KMS-11 (cell line): ENCODE results near the gene PA2G4.
"Not testable (repeated sequence)": the region's sequence is repeated elsewhere in the genome, so short reads cannot be mapped to it uniquely, and the experiment has no call there.

ENCODE experiments used
- H2AFZ ChIP-seq: fragments of 200-600 bp; sonication (generic); 2 replicates; pipeline ENCODE4 v1.6.1; 2016; ENCODE audit warnings: antibody characterized with exemption, mixed run types, low read depth
- H3K27ac ChIP-seq: fragments of 200-600 bp; sonication (generic); 2 replicates; pipeline ENCODE4 v1.6.1; 2016; ENCODE audit warnings: mild to moderate bottlenecking, mixed run types
- H3K27me3 ChIP-seq: fragments of 200-600 bp; sonication (generic); 2 replicates; pipeline ENCODE4 v1.6.1; 2017; ENCODE audit warnings: mild to moderate bottlenecking, low read depth, mixed run types, moderate library complexity; ENCODE audit not compliant: insufficient read depth
- H3K36me3 ChIP-seq: fragments of 200-600 bp; sonication (generic); 2 replicates; pipeline ENCODE4 v1.6.1; 2017; ENCODE audit warnings: mild to moderate bottlenecking, mixed run types; ENCODE audit not compliant: insufficient read depth
- H3K4me1 ChIP-seq: fragments of 200-600 bp; sonication (generic); 2 replicates; pipeline ENCODE4 v1.6.1; 2016; ENCODE audit warnings: mild to moderate bottlenecking, low read depth, mixed run types; ENCODE audit not compliant: poor library complexity, severe bottlenecking
- H3K4me2 ChIP-seq: fragments of 200-600 bp; sonication (generic); 2 replicates; pipeline ENCODE4 v1.7.0; 2016; ENCODE audit warnings: mild to moderate bottlenecking, mixed run types
- H3K4me3 ChIP-seq: fragments of 200-600 bp; sonication (generic); IDR thresholded peaks from 2 replicates; pipeline ENCODE4 v1.6.1; 2017; ENCODE audit warnings: low read depth, low read length, mixed read lengths; ENCODE audit not compliant: insufficient read depth
- H3K79me2 ChIP-seq: fragments of 200-600 bp; sonication (generic); 2 replicates; pipeline ENCODE4 v1.6.1; 2016; ENCODE audit warnings: low read depth, mixed run types; ENCODE audit not compliant: insufficient read depth
- H3K9ac ChIP-seq: fragments of 200-600 bp; sonication (generic); 2 replicates; pipeline ENCODE4 v1.6.1; 2016; ENCODE audit warnings: mild to moderate bottlenecking, mixed run types
- H4K20me1 ChIP-seq: fragments of 200-600 bp; sonication (generic); 2 replicates; pipeline ENCODE4 v1.6.1; 2016; ENCODE audit warnings: mild to moderate bottlenecking, mixed run types; ENCODE audit not compliant: insufficient read depth
- CTCF ChIP-seq: fragments of 200-600 bp; sonication (generic); conservative IDR thresholded peaks from 2 replicates; pipeline ENCODE4 v1.6.1; 2017; ENCODE audit warnings: low read depth, mild to moderate bottlenecking, antibody characterized with exemption, low read length, moderate library complexity, mixed read lengths

Gene PA2G4

GRCh38 chr12:56104109-56104814 lies at the start of gene PA2G4:
TSS of gene PA2G4 (plus strand) at chr12:56104559. CDS start at chr12:56104738, 179 bp downstream.
- Histone ChIP-seq H3K27me3 (no peaks in the 10 kb centered on the region), H3K4me2 (peak within 1 kb of the TSS; percentile 81), H3K36me3 (peaks cover 32% of the 10 kb centered on the region; the same call in 1 of the 2 replicates), H2AFZ (peak within 1 kb of the TSS; percentile 67), H3K4me1 (peaks cover 32% of the 10 kb centered on the region), H3K9ac (peak within 1 kb of the TSS; percentile 86), H3K79me2 (peaks cover 49% of the 10 kb centered on the region), H3K4me3 (peak within 1 kb of the TSS; percentile 77), H4K20me1 (peaks cover 17% of the 10 kb centered on the region), H3K27ac (peak within 1 kb of the TSS; percentile 61)
- TF ChIP-seq CTCF = no peak; the same call in 1 of the 2 replicates

GRCh38 chr12:56059964-56060363 lies 44.4 kb upstream of the PA2G4 start:
- H3K27me3 ChIP-seq, H3K4me1 ChIP-seq, H4K20me1 ChIP-seq, H3K79me2 ChIP-seq, H3K36me3 ChIP-seq, H2AFZ ChIP-seq, H3K4me3 ChIP-seq, H3K4me2 ChIP-seq, H3K9ac ChIP-seq, H3K27ac ChIP-seq: not testable (repeated sequence)

- no peaks in the 10 kb centered on the region for H4K20me1 ChIP-seq
- H3K9ac ChIP-seq = no peak overlapping the region
- no peak overlapping the region for H2AFZ ChIP-seq
Measured at GRCh38 chr12:56061982-56062381, 42.4 kb upstream of the PA2G4 start.

GRCh38 chr12:56062996-56063395 lies 41.4 kb upstream of the PA2G4 start:
- H4K20me1 ChIP-seq = no peaks in the 10 kb centered on the region
- H3K79me2 ChIP-seq = no peaks in the 10 kb centered on the region
- H3K4me2 ChIP-seq = no peak overlapping the region
- H2AFZ ChIP-seq = no peak overlapping the region
- H3K27me3 ChIP-seq = no peaks in the 10 kb centered on the region
- no peaks in the 10 kb centered on the region for H3K36me3 ChIP-seq
- H3K4me3 ChIP-seq = no peak overlapping the region
- no peak overlapping the region for H3K9ac ChIP-seq
- H3K27ac ChIP-seq = no peak overlapping the region
- no peak for TF ChIP-seq CTCF
- no peaks in the 10 kb centered on the region for H3K4me1 ChIP-seq

More at GRCh38 chr12:56061982-56062381, 42.4 kb upstream of the PA2G4 start:
- H3K4me3 ChIP-seq = no peak overlapping the region
- no peaks in the 10 kb centered on the region for H3K79me2 ChIP-seq
- no peaks in the 10 kb centered on the region for H3K4me1 ChIP-seq
- TF ChIP-seq CTCF = no peak
- no peaks in the 10 kb centered on the region for H3K36me3 ChIP-seq
- H3K27ac ChIP-seq = no peak overlapping the region
- no peaks in the 10 kb centered on the region for H3K27me3 ChIP-seq
- no peak overlapping the region for H3K4me2 ChIP-seq

GRCh38 chr12:56071648-56072047 lies 32.7 kb upstream of the PA2G4 start:
- H3K9ac ChIP-seq = no peak overlapping the region
- H3K36me3 ChIP-seq = no peaks in the 10 kb centered on the region
- no peak overlapping the region for H3K4me2 ChIP-seq
- H3K4me3 ChIP-seq = no peak overlapping the region
- H4K20me1 ChIP-seq = no peaks in the 10 kb centered on the region
- no peak for TF ChIP-seq CTCF
- no peak overlapping the region for H3K27ac ChIP-seq
- no peaks in the 10 kb centered on the region for H3K79me2 ChIP-seq
- no peaks in the 10 kb centered on the region for H3K27me3 ChIP-seq
- no peak overlapping the region for H2AFZ ChIP-seq
- no peaks in the 10 kb centered on the region for H3K4me1 ChIP-seq
